HPDE6-E6E7 (cell line): ENCODE measurements around the gene GATA2.

ENCODE experiments used
- DNase-seq: peaks from one replicate; pipeline ENCODE4 v3.0.0; 2011; ENCODE audit warnings: missing footprints; ENCODE audit errors: extremely low spot score

Gene GATA2

DNA sequence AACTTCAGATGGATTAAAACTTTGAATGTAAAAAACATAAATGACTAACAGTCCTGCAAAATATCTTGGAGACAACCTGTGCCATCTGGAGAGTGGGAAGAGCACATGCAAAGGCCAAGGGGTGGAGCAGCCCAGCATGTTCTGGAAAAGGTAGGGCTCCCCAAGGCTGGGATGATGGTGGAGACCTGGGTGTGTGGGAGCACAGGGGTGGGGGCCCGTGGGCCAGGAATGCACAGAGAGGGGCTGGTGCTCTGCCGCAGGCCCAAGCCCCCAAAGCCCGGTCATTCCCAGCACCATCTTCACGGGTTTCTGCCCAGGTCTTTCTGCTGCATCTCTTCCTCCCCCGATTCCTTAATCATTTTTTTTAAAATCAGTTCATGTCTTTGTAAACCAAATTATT, 9.7 kb upstream of the GATA2 start:
- no peak for DNase-seq

DNA sequence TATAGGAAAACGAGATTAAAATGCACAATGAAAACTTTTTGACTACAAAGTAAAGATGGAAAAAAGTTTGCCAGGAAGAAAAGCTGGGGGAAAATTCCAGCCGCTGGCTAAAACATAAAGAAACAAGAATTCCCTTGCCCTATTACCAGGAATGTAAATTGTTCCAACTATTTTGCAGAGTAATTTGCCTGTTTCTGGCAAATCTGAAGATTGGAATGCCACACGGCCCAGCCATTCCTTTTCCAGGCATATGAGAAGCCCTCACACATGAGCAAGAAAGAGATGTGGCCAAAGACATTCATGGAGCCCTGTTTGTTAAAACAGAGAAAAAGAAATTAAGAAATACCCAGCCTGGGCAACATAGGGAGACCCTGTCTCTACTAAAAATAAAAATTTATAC, 8.4 kb upstream of the GATA2 start:
- DNase-seq = no peak

DNA sequence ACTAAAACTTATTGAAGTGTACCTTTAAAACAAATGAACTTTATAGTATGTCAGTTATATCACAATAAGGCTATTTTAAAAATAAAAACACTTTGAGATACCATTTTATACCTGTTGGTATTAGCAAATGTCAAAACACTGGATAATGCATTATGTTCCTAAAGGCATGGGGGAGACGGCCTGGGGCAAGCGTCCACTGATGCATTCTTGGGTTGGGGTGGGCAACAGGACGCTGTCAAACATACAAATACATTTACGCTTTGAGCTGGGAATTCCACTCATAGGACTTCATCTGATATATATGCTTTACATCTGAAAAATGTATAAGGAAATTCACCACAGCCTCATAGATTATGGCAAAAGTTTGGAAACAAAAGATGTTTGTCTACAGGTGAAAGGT, 7.6 kb upstream of the GATA2 start:
- DNase-seq = no peak

DNA sequence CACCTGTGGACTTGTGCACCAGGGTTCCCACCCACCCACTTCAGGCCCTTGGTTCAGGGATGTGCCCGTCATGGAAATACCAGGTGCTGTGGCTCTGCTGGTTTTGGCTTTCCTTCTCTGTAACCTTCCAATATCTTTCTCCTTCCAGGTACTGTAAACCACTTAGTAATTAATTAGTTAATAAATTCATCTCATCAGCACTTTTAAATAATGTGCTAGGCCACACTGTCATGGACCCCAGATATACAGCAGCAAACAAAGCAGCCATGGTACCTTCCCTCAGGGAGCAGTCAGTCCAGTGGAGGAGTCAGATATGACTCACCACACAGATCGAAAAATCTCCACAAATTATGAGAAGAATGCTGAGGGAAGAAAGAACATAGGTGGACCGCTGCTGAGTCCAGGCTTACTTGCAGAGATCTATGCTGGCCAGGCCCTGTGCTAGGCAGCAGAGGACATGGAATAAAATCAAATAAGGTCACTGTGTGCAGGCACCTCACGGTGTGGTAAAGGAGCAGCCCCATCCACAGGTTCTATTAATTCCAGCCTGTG, 6.8 kb upstream of the GATA2 start:
- no peak for DNase-seq

DNA sequence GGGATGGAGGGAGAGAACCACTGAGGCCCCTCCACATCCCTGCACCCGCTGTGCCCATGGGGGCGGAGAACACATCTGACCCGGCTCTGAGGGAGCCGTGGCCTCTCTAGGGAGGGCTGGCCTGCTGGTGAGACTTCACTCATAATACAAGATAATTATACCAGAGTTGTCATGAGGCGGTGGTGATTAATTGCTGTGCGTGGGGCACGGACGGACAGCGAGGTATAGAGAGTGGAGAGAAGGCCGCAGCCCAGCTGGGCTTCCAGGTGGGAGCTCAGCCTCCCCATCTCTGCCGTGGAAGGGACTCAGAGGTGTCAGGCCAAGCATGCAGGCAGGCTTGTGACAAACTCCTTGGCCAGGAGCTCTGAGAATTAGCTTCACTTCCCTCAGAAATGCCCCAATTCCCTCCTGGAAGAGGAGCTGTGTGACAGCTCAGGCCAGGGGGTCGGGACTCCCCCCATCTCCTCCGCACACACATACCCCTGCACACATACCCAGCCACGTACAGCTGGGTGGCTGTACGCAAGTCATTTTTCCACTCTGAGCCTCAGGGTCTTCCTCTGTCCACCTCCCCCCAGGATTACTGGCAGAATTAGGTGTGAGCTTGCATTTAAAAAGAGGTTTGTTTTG, 6.0 kb upstream of the GATA2 start:
- no peak for DNase-seq

DNA sequence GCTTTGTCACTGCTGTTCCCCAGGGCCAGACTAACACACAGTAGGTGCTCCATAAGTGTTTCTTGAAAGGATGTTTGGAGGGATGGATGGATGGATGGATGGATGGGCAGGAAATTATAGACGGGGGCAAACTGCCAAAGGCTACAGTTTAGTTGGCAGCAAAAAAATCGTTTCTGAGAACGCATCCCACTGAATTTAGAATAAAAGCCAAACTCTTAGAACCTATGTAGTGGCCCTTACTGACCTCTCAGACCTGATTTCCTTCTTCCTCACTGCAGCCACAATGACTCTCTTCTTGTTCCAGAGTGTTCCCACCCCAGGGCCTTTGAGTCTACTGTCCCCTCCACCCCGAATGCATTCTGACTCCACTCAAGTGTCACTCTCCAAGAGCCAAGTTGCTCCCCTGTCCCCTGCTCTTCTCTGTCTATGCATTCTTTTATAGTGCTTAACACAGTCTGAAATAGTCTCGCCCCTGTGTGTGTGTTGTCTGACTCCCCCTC, 5.2 kb upstream of the GATA2 start:
- DNase-seq = no peak

DNA sequence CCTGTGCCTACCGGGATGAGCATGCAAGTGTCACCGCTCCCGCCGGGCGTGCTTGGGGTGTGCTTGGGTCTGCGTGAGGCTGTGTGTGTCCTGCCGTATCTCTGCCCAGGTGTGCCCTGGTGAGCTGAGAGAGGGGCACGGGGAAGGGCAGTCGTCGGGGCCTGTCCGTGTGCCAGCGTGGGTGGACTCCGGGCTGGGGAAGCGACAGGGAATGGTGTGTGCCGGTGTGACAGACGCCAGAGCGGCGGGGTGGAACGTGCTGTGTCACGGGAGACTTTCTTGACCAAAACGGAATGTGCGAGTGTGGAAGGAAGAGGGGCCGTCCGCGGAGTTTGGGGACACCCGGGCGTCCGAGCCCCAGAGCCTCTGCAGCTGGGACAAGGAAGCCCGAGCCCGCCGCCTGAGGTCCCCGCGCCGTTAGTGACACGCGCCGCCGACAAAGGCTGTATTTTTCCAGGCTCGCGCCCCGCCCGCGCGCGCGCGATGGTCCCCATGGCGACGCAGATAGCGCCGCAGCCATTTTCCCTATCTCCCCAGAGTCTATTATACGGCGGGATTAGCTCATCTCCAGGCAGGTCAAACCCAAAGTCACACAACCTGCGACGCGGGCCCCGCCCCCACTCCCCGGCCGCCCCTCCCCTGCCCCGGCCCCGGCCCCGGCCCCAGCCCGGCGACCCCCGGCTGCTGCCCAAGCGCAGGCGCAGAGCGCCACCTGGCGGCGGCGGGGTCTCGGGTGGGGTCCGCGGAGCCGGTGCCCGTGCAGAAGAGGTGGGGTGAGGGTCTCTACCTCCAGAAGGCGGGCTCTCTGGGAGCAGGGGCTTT, 4.5 kb upstream of the GATA2 start:
- no peak for DNase-seq

DNA sequence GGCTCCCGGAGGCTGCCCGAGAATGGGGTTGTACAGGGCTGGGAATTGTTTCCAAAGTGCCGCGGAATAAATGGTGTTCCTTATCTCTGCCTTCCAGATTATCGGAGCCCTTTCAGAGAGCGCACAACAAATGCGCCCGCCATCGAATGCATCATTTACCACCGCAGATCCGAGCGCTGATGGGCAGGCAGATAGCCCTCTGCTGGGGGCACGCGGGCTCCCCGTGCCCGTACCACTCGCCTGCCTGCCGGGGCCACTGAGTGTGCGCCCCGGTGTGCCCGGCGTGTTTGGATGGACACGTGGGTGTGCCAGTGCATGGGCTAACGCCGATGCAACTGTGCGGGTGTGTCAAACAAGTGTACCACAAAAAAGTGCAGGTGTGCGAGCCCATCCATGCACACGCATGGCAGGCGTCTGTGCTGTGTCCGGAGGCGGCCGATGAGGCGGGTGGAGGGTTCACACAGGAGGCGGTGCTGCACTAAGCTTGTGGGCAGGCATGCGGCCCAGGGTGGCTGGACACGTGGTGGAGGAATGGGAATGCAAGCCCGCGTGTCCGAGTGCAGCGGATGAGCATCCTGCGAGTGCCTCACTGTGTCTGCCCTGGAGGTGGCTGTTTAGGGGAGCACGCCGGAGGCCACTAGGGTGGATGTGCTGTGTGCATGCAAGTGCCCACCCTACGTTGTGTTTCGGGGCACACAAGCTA, 3.8 kb upstream of the GATA2 start:
- DNase-seq = no peak

DNA sequence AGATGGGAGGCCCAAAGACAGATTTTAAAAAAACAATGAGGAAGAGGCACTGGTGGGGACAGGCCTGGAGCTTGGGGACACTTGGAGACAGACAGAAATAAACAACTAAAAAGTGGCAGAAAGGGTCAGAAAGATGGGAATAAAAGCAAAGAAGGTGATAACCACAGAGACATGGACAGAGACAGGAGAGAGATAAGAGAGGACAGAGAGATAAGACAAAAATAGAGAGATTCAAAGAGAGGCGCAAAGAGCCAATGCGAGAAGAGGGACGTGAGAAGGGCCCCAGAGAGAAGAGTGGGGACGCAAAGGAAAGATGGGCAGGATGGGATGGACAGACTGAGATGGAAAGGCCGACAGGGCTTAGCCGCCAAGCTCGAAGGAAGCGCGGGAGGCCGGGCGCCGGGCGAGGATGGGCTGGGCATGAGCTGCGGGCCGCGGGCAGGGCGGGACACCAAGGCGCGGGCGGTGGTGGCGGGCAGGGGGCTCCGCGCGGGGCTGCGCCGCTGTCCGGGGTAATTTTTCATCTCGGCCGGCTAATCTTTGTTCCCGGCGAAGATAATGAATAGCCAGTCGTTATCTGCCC, 3.1 kb upstream of the GATA2 start:
- no peak for DNase-seq

DNA sequence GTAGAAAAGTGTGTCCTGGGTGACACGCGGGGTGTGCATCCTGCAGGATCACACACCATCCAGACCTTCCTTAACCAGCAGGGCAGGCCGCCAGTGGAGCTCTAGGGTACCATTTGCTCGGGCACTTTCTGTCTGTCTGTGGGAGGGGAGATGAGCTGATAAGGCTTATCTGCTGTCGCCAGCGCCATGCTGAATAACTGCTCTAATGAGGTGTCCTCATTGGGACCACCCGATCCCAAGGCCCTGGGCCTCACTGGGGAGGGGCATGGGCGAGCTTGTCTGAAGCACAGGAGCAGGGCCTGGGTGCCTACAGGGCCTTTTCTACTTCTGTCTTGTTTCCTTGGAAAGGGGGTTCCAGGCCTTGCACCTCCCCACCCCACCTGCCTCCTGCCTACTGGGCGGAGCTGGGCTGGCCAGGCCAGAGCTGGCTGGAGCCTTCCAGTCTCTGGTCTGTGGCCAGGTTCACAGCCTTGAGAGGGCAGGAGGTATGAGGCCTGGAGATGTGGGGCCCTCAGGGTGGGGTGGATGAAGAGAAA, 2.5 kb upstream of the GATA2 start:
- DNase-seq = no peak

DNA sequence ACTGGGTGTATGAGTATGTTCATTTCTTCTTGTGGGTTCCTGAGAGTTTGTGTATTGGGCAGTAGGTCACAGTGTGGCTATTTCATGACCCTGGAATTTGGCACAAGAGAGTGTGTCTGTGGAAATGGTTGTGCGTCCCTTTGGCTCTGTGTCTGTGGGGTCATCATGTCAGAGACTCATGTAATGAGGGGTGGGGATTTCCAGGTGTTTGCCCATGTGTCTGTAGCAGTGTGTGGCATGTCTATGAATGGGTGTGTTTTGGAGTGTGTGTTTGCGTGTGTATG, 1.3 kb upstream of the GATA2 start:
- DNase-seq = no peak

DNA sequence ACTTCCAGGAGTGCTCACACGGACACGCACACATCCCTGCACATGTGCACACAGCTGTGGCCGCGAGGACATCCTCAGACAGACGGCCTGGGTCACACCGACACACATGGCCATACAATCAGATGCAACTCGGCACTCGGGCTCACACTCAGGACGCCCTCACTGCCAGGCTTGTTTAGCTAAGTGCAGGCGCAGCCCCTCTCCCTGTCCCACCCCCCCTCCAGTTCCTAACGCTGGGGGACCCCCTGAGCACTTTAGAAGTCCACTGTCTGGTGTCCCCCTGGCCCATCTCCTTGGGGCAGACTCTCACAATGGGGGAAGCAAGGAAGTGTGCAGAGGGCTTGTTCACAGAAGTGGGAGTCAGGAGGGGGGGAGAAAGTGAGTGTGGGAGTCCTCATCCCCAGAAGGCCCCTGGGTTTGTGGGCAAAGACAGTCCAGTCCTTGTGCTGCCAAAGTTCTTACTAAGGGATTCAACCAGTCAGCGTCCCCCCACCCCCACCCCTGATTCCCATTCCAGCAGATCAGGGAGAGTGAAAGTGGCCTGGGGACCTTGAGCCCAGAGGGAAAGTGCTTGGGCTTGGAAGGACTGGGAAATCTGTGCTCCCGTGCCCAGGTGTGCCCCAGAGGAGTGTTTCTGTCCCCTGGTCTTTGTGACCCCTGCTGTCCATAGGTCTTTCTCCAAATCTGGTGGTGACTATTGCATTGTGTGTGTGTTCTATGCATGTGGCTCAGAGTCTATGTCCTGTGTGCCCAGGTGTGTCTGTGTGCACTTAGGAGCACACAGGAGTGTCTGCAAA, 767 bp upstream of the GATA2 start:
- DNase-seq = no peak

DNA sequence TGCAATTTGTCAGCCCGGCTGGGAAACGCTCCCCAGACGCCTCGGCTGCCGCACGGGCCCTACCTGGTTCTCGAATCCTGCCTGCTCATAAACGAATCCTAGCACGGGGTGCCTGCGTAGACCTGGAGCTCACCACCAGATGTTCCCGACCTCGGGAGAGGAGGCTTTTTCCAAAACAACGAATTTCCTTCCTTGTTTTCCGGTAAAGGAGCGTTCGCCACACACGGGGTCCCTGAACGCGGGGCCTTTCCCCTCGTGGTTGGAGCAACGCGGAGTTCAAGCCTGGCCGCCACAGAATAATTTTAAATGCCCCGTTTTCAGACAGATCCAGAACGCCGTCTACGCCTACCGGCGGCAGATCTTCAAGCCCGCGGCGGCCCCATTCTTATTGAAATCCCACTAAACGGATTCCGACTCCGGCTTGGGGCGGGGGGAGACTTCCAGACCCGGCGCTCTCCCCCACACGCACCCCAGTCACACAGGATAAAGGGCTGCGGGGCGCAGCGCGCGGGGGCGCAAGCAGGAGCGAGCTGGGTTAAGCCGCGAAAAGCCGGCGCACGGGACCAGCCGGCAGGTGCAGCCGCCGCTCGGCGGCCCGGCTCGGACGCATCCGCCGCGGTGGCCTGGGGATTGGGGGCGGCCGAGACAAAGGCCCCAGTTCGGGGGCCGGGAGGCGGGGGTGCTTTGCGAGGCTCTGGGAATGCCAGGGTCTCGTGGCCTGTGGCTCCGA, 895 bp downstream of the GATA2 start:
- no peak for DNase-seq

DNA sequence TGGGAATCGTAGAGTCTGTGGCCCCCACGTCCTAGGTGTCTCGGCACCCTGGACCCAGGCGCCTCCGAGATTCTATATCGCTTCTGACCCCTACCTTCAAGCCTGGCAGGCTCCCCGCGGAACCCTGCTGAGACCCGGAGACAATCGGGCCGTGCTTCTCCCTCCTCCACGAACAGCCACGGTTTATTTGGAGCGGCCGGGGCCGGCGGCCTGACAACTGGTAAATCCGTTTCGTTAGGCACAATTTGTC, 1.4 kb downstream of the GATA2 start:
- no peak for DNase-seq

DNA sequence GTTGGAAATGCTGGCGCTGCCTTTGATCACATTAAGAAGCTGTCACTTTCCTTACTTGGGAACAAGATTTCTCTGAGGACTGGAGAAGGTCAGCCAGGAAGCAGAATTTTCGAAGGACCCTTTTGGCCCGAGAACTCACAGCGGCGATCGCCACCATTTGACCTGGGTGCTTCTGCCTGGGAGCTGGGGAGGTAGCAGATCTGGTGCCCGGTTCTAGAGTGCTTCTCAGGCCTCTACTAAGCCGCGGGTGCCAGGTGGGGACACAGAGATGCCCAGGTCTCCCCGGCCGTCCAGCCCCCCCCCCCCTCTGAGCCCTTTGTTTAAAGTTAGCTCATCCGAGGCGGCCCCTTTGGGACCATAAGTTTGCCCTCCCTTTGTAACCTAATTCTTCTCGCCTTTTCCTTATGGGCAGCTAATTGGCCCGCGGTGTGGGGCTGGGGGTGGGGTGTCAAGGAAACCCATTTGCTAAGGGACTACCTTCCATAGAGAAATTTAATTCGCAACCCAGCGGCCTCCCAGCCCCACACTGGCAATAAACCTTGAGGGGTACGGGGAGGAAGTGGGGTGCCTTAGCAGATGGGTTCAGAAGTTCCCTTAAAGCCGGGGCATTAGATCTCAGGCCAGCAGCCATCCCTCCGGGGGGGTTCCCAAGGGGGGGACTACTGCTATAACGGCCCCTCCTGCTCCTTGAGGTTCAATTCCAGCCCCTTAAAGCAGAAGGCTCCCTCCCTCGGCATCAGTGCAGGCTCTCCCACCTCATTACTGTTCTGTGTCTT, 1.9 kb downstream of the GATA2 start:
- no peak for DNase-seq

DNA sequence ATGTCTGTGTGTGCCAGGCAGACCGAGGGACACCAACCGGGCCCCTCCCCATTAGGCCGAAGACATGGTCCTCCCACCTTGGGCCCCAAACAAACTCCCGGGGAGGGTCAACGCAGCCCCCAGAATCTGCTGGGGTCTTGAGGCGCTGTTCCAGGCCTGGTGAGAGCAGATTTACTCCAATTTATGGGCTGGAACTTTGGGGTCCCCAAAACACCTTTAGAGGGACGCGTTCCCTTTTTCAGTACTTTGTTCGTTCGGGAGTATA, 2.4 kb downstream of the GATA2 start:
- DNase-seq = no peak

DNA sequence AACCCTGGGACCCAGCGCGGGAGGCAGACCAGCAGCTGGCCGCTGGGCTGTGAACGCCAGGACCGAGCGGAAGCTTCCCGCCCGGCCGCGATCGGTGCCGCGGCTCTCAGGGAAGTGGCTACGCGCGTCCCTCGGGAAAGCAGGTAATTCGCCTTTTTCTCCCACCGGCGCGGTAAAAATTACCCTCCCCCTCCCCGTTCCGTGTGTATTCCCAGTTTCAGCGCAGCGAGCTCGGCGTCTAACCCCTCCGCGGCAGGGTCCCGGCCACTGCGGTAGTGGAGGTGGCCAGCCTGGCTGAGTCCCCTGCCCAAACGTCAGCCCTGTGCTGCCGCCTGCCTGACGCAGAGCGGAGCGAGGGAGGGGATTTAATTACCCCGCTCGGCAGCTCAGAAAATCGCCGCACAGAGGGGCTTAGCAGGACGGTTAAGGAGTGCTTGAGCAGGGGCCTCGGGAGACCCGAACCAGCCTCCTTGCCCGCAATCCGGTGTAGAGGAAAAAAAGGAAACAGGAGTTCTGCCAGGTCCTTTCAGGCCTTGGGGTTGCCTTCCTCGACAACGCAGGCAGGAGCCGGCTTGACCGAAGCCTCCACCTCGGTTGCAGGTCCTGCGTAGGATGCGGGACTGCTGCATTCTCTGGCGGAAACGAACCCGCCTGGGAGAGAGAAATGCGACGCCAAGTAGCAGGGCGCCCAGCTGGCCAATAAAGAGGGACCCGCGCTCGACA, 2.9 kb downstream of the GATA2 start:
- no peak for DNase-seq

DNA sequence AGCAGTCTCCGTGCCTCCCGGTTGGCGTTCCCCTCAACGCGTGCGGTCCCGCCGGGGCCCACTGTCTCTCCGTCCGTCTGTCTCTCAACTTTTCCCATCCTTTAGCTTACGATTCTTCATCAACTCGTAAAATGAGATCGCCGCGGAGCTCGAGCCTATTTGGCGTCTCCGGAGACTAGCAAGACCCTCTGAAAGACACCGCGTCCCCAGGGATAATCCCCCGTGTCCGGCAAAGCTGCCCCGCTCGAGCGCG, 3.4 kb downstream of the GATA2 start:
- DNase-seq = no peak

DNA sequence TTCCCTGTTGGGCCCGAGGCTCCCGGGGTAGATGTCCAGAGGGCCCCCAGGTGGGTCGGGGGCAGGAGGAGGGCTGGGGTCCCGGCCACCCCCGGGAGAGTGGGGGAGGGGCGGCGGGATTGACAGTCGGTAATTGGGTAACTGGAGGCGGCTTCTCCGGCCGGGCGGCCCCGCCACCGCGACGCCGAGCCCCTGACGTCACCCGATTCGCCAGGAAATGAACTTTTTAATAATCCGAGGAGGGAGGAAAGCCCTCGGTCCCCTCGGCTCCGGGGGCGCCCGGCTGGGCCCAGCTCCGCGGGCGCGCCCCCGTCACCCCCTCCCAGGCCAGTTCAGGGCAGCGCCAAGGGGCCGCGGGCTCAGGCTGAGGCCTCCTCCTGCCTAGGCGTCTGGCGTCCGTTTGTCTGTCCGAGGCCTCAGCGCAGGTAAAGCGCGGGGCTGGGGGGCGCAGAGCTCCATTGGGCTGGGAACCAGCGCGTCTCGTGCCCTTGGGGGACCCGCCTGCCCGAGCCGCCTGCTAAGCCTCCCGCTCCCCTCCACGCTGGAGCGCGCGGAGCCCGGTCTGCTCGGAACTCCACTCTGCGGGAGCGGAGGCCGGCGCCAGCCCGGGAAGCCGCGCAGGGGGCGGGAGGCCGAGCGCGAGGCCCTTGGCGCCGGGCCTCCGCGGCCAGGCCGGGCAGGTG, 3.9 kb downstream of the GATA2 start:
- no peak for DNase-seq

DNA sequence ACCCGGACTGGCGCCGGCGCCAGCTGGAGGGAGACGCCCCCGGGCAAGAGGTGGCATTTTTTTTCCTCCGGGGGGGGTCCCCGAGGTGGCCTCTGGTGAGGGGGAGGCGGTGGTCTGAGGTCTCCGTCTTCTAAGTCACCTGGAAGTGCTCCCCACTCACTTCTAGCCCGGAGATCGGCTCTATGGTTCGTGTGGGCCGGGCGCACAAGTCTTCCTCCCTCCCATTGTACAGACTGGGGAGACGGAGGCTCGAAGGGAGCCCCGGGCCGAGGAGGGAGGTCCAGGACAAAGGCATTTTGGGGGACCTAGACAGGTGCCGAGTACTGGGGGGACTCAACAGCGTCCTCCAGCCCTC, 4.4 kb downstream of the GATA2 start:
- no peak for DNase-seq
